Activated naive CD4-positive, alpha-beta T cell treated with anti-CD3 and anti-CD28 coated beads, Interleukin-2, amount 50 U/mL, for 72 hours (primary cell): ENCODE measurements around the gene CLDN12. TPM values are rescaled to one million over a fixed set of nuclear protein-coding genes. Genes with fewer than 3 reads are reported as not detected.

ENCODE experiments used
- total RNA-seq, 2 donors: library from RNA; stranded (reverse); gene quantifications; one replicate each; pipeline ENCODE4 v1.2.3, GENCODE V29; 2022

CLDN12 gene
- total RNA-seq, 2 donors from 2014 or later = 2.8 to 11.3 TPM

Other genes starting within 250 kb of the CLDN12 start
- 1 to 10 TPM in 1 of 2 donors, under 1 TPM in 1; 0.30 to 2.6 TPM for gene STEAP1, start 249.0 kb upstream of the CLDN12 start, total RNA-seq
- gene STEAP2, start 191.7 kb upstream of the CLDN12 start, total RNA-seq = not detected
- under 1 TPM; 0.23 to 0.39 TPM for gene CFAP69, start 158.3 kb upstream of the CLDN12 start, total RNA-seq
- gene FAM237B, start 82.2 kb upstream of the CLDN12 start, total RNA-seq = not detected
- 10 to 100 TPM; 31.2 to 68.7 TPM for gene GTPBP10, start 56.7 kb upstream of the CLDN12 start, total RNA-seq
- not detected for gene PTTG1IP2, start 66.2 kb downstream of the CLDN12 start, total RNA-seq
- gene CDK14, start 192.9 kb downstream of the CLDN12 start, total RNA-seq = under 1 TPM; 0.05 to 0.80 TPM